ENCODE data around the gene CTNNBL1.
"Not testable (repeated sequence)": the region's sequence is repeated elsewhere in the genome, so short reads cannot be mapped to it uniquely, and the experiment has no call there.

CTNNBL1 gene

GRCh38 chr20:37677969-37678861 is 15.6 kb upstream of the CTNNBL1 start:
- DNase-seq (ENCODE audit: low spot score), result no peak

DNA sequence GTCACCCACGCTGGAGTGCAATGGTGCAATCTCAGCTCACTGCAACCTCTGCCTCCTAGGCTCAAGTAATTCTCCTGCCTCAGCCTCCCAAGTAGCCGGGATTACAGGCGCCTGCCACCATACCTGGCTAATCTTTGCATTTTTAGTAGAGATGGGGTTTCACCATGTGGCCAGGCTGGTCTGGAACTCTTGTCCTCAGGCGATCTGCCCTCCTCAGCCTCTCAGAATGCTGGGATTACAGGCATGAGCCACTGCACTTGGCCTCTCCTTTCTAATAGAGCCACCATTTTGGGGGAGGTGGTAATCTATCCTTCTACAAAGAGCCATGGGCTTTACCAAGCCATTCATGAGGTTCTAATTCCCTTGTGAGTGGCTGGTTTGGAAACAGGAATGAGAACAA is 14.1 kb upstream of the CTNNBL1 start:
- DNase-seq (ENCODE audit: low spot score), result not testable (repeated sequence)

- peak; percentile 38 for DNase-seq (ENCODE audit: low spot score)
Measured at GRCh38 chr20:37680420-37680819, 13.4 kb upstream of the CTNNBL1 start.

GRCh38 chr20:37681384-37682112 is 12.3 kb upstream of the CTNNBL1 start:
- no peak for DNase-seq (ENCODE audit: low spot score)

GRCh38 chr20:37683146-37683545 is 10.7 kb upstream of the CTNNBL1 start:
- DNase-seq (ENCODE audit: low spot score), result not testable (repeated sequence)

- DNase-seq (ENCODE audit: low spot score), result no peak
Measured at GRCh38 chr20:37686762-37687477, 6.9 kb upstream of the CTNNBL1 start.

- DNase-seq (ENCODE audit: low spot score), result no peak
Measured at GRCh38 chr20:37687478-37687805, 6.4 kb upstream of the CTNNBL1 start.

GRCh38 chr20:37688093-37688492 is 5.7 kb upstream of the CTNNBL1 start:
- no peak for DNase-seq (ENCODE audit: low spot score)

DNA sequence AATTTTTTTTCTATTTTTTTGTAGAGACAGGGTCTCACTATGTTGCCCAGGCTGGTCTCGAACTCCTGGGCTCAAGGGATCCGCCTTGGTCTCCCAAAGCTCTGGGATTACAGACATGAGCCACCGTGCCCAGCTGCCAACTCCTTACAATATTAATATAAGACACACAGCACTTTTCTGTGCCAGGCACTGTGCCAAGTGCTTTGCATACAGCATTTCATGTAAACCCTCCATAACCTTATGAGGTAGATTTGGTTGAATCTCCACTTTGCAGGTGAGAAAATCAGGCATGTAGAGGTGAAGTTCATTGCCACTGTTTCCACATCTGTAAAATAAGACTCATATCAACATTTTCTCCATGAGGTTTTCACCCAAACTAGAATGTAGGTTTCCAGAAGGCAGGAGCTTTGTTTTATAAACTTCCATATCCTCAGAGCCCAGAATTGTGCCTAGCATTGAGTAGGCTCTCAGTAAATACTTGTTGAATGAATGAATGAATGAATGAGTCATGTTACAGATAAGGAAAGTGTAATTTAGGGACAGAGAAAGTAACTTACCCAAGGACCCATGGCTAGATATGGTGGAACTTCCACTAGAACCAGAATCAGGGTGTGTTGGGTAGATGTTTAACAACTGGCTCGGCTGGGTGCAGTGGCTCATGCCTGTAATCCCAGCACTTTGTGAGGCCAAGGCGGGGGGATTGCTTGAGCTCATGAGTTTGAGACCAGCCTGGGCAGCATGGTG is 3.0 kb upstream of the CTNNBL1 start:
- DNase-seq (ENCODE audit: low spot score), result no peak

- no peak for DNase-seq (ENCODE audit: low spot score)
Measured at GRCh38 chr20:37692459-37693166, 1.2 kb upstream of the CTNNBL1 start.

GRCh38 chr20:37693242-37693634 is 592 bp upstream of the CTNNBL1 start:
- peak; percentile 33 for DNase-seq (ENCODE audit: low spot score)

GRCh38 chr20:37695684-37696342 is 2.0 kb downstream of the CTNNBL1 start:
- no peak for DNase-seq (ENCODE audit: low spot score)

DNA sequence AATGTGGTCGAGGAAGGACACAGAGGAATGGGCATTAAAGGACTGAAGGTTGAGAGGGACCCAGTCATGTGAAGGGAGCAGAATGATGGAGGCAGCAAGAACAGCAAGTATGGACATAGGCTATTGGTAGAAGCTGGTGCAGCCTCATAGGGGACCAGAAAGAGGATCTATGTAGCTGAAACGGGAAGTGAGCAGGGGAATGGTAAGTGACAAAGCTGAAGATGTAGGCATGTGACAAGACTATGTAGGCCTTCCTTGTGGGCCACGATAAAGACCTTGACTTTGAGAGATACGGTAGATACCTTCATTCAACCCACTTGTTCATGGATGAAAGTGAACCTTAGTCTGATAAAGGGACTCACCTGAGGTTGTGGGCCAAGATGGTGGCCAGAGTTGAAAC is 3.5 kb downstream of the CTNNBL1 start:
- no peak for DNase-seq (ENCODE audit: low spot score)

DNA sequence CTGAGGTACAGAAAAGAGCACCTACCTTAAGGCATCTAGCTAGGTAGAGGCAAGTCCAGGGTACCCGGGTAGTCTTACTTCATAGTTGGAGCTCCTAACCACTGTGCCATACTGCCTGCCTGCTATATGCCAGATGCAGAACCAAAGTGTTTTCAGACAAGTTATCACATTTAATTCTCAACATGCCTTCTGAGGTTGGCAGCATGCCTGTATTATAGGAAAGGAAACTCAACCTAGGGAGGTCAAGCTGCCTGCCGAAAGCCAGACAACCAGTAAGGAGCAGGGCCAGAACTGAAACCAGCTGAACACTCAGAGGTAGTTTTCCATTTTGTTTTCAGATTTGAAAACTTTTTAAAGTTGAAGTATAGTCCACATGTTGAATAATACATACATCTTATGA is 5.4 kb downstream of the CTNNBL1 start:
- no peak for DNase-seq (ENCODE audit: low spot score)

- DNase-seq (ENCODE audit: low spot score), result no peak
Measured at GRCh38 chr20:37700301-37700700, 6.5 kb downstream of the CTNNBL1 start.

GRCh38 chr20:37701676-37702075 is 7.8 kb downstream of the CTNNBL1 start:
- not testable (repeated sequence) for DNase-seq (ENCODE audit: low spot score)

- DNase-seq (ENCODE audit: low spot score), result no peak
Measured at GRCh38 chr20:37702403-37703034, 8.7 kb downstream of the CTNNBL1 start.

DNA sequence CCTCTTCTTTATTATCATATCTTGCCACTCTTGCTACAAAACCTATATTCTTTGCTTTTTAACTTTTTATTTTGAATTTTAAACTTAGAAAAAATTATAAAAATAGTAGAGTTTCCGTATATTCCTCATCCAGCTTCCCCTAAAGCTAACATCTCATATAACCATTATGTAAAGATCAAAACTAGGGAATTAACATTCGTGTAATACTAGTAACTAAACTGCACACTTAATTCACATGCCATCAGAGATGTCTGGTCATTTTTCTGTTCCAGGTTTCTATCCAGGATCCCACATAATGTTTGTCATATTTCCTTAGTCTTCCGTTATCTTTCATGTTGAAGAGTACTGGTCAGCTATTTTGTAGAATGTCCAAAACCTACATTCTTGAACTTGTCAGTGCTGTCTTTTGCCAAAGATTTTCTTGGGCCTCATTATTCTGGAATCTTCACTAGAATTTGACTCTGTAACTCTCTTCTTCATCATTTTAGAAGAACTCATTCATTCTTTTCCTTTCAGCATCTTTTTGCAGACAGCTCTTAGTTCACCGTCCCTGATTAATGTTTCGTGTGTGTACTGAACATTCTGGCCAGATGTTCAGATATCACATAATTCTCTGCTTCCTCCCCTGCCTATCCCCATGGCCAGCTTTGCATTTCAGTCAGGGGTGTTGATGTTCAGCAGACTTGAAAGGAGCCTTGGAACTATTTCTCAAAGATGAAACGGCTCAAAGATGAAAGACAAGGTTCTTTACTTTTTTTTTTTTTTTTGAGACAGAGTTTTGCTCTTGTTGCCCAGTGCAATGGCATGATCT is 9.4 kb downstream of the CTNNBL1 start:
- no peak for DNase-seq (ENCODE audit: low spot score)

DNA sequence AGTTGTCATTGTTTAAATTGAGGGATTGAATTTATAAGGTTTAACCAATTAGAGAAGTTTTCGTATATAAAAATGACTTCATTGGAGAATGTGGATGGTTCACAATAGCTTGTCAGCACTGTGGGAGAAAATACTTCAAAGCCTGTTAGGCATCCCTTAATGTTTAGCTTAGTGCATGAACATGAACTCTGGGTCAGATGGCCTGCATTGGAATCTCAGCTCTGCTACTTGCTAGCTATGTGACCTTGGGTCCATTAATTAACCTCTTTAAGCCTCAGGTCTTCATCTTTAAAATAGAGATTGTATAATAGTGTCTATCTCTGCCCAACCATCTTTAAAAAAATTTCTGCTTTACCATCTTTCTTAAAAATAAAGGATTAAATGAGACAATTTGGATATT is 11.1 kb downstream of the CTNNBL1 start:
- no peak for DNase-seq (ENCODE audit: low spot score)

DNA sequence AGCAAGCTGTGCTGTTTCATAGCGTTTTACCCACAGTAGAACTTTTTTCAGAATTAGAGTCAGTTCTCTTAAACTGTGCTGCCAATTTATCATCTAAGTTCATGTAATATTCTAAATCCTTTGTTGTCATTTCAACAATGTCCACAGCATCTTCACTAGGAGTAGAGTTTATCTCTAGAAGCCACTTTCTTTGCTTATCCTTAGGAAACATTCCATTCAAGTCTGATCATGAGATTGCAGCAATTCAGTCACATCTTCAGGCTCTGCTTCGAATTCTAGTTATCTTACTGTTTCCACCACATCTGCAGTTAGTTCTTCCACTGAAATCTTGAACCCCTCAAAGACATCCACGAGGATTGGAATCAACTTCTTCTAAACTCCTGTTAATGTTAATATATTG is 12.5 kb downstream of the CTNNBL1 start:
- no peak for DNase-seq (ENCODE audit: low spot score)
